B cell (primary cell): ENCODE results near the gene P2RX7. TPM values are rescaled to one million over a fixed set of nuclear protein-coding genes. Genes with fewer than 3 reads are reported as not detected.
A peak's percentile ranks its signal among the peaks of the same experiment; 100 is the strongest.
"Not testable (repeated sequence)": the region's sequence is repeated elsewhere in the genome, so short reads cannot be mapped to it uniquely, and the experiment has no call there.

Experiments used
- ATAC-seq: fragments of 200-7000 bp; cut with Tn5 transposase; one replicate; pipeline ENCODE4 v1.10.0; 2021; ENCODE audit warnings: low read depth, mild to moderate bottlenecking, moderate number of reproducible peaks, moderate library complexity
- CTCF ChIA-PET: fragments of 350-600 bp; sonication (Branson Sonifier 250); formaldehyde crosslinking; loops from one replicate; lab custom pipeline; 2021; ENCODE audit warnings: antibody characterized with exemption, inconsistent platforms; lab: Charles Lee
- POLR2A ChIA-PET: fragments of 350-600 bp; sonication (Branson Sonifier 250); formaldehyde crosslinking; loops from one replicate; lab custom pipeline; 2021; ENCODE audit warnings: antibody characterized with exemption; lab: Charles Lee
- DNase-seq: peaks from one replicate; pipeline ENCODE4 v3.0.0; 2013
- H2AFZ ChIP-seq: 2 replicates; pipeline ENCODE4 v1.6.1; 2012; ENCODE audit warnings: mild to moderate bottlenecking, low read depth, low read length; ENCODE audit not compliant: insufficient read depth, poor library complexity, severe bottlenecking
- H3K27ac ChIP-seq, 2 donors: 1 replicate in 1 of 2; 2 replicates in 1 of 2; pipeline ENCODE4 v1.5.1; 2012 to 2013; ENCODE audit warnings: low read length in 2 of 2, mild to moderate bottlenecking in 2 of 2, moderate library complexity in 1 of 2
- H3K27me3 ChIP-seq, 4 experiments: fragments of 200-600 bp in 1 of 4; sonication (generic) in 1 of 4; replicated peaks in 1 of 4; 1 replicate in 2 of 4; 2 replicates in 2 of 4; pipeline versions ENCODE4 v1.6.1 to v1.7.0; 2013 to 2016; ENCODE audit warnings: low read length in 3 of 4, mild to moderate bottlenecking in 2 of 4, mixed read lengths in 1 of 4, moderate library complexity in 1 of 4; ENCODE audit not compliant: insufficient read depth in 4 of 4, control insufficient read depth in 3 of 4; ENCODE audit errors: control extremely low read depth in 1 of 4
- H3K36me3 ChIP-seq, 2 experiments: replicated peaks in 1 of 2; 1 replicate in 1 of 2; 2 replicates in 1 of 2; pipeline versions ENCODE4 v1.6.1 to v1.7.1; 2013; ENCODE audit warnings: low read length in 1 of 2; ENCODE audit not compliant: insufficient read depth in 2 of 2, control insufficient read depth in 1 of 2; ENCODE audit errors: control extremely low read depth in 1 of 2, extremely low read depth in 1 of 2
- H3K4me1 ChIP-seq, 2 donors: fragments of 200-600 bp in 1 of 2; sonication (generic) in 1 of 2; 1 replicate in 1 of 2; 2 replicates in 1 of 2; pipeline versions ENCODE4 v1.5.1 to v1.6.1; 2013 to 2017; ENCODE audit warnings: low read length in 2 of 2; ENCODE audit not compliant: control insufficient read depth in 2 of 2, insufficient read depth in 2 of 2
- H3K4me2 ChIP-seq: replicated peaks from 2 replicates; pipeline ENCODE3; 2012; ENCODE audit warnings: mild to moderate bottlenecking, low read depth, low read length; ENCODE audit not compliant: poor library complexity, severe bottlenecking
- H3K4me3 ChIP-seq, 5 experiments: fragments of 200-600 bp in 1 of 5; sonication (generic) in 1 of 5; 1 replicate in 3 of 5; 2 replicates in 2 of 5; pipeline versions ENCODE4 v1.5.1 to v1.7.0; 2011 to 2016; ENCODE audit warnings: low read length in 4 of 5, mild to moderate bottlenecking in 4 of 5, low read depth in 2 of 5, control low read depth in 1 of 5, moderate library complexity in 1 of 5; ENCODE audit not compliant: insufficient read depth in 1 of 5; ENCODE audit errors: control extremely low read depth in 1 of 5, extremely low read depth in 1 of 5
- H3K79me2 ChIP-seq: fragments of 200-600 bp; sonication (generic); one replicate; pipeline ENCODE4 v1.6.0; 2016; ENCODE audit warnings: low read length; ENCODE audit not compliant: control insufficient read depth, insufficient read depth
- H3K9ac ChIP-seq: fragments of 200-600 bp; sonication (generic); 2 replicates; pipeline ENCODE4 v1.6.1; 2017; ENCODE audit warnings: mild to moderate bottlenecking, low read length, moderate library complexity
- H3K9me3 ChIP-seq, 3 donors: one replicate each; pipeline versions ENCODE4 v1.6.1 to v1.7.1; 2013; ENCODE audit warnings: low read length in 2 of 3; ENCODE audit not compliant: control insufficient read depth in 2 of 3, insufficient read depth in 1 of 3; ENCODE audit errors: control extremely low read depth in 1 of 3
- H4K20me1 ChIP-seq: 2 replicates; pipeline ENCODE4 v1.6.0; 2012; ENCODE audit warnings: mild to moderate bottlenecking, low read length; ENCODE audit not compliant: insufficient read depth, control insufficient read depth, poor library complexity, severe bottlenecking
- H3K27ac Mint-ChIP-seq: one replicate; pipeline ENCODE4 v1.8.0; 2021; ENCODE audit warnings: mixed read lengths
- H3K27me3 Mint-ChIP-seq: one replicate; pipeline ENCODE4 v1.8.0; 2021; ENCODE audit warnings: mixed read lengths
- H3K4me1 Mint-ChIP-seq: one replicate; pipeline ENCODE4 v1.8.0; 2021; ENCODE audit warnings: mixed read lengths
- H3K4me3 Mint-ChIP-seq: one replicate; pipeline ENCODE4 v1.8.0; 2021; ENCODE audit warnings: mixed read lengths
- H3K9me3 Mint-ChIP-seq: one replicate; pipeline ENCODE4 v1.8.0; 2022; ENCODE audit warnings: mixed read lengths; ENCODE audit not compliant: insufficient read depth
- EZH2 ChIP-seq: IDR thresholded peaks from 2 replicates; pipeline ENCODE4 v1.6.1; 2012; ENCODE audit warnings: borderline replicate concordance, low read depth, mild to moderate bottlenecking, moderate library complexity, low read length; ENCODE audit not compliant: insufficient read depth, poor library complexity, severe bottlenecking
- WGBS: methylation state at CpG from one replicate; pipeline ENCODE4 v1.1.5; 2013; ENCODE audit warnings: missing lambda C conversion rate; ENCODE audit not compliant: insufficient coverage; 5-methylcytosine and 5-hydroxymethylcytosine counted together
- intact Hi-C: fragments of 100-400 bp; cut with micrococcal nuclease; formaldehyde crosslinking; loops from one replicate; pipeline ENCODE4 v1.10.0; 2022
- polyA plus RNA-seq: library from polyadenylated mRNA; depleted of rRNA; stranded (reverse); fragments of >200 nt; gene quantifications from 2 replicates; pipeline ENCODE4 v1.2.3, GENCODE V29; 2012
- total RNA-seq, 2 donors: library from RNA; stranded (reverse); fragments of 120-200 nt in 1 of 2; gene quantifications; 1 replicate in 1 of 2; 2 replicates in 1 of 2; pipeline versions ENCODE4 v1.2.3 to v1.2.4, GENCODE V29; 2013 to 2022
- TF ChIP-seq, protein P1 (sequence below): fragments of 200-600 bp; IDR thresholded peaks from one replicate; pipeline ENCODE4 v1.8.0; 2022; ENCODE audit warnings: antibody characterized with exemption, mild to moderate bottlenecking

Gene P2RX7
- total and polyA plus RNA-seq, 2 donors (not counting 1 experiment from before 2014, with no cell fraction given): 5.3 to 6.3 TPM

DNA sequence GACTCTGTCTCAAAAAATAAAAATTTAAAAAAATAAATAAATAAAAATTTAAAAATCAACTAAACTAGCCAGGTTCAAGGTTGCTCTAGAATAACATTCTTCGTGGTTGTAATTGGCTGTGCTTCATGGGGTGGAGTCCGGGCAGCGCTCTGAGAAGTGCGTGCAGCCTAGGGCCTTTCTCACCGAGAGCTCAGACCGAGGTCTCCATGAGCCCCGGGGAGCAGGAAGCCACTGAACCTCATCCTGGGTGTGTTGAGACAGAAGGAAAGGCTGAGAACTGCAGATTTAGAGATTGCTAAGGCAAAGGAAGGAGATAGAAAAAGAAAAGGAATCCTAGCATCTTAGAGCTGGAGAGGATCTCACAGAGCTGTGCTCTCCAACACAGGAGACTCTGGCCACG, 91.9 kb downstream of the P2RX7 start:
- no peak overlapping the region for H3K27ac ChIP-seq
- peaks cover 0 to 16% of the 10 kb centered on the region in 2 experiments for H3K36me3 ChIP-seq
- H4K20me1 ChIP-seq: no peaks in the 10 kb centered on the region
- 51% methylated on average over 8 of the region's 8 CpGs for WGBS
- Mint-ChIP-seq H3K27ac (peak overlapping the region; percentile 65), H3K9me3 (no peaks in the 10 kb centered on the region), H3K27me3 (no peaks in the 10 kb centered on the region), H3K4me3 (peak overlapping the region; percentile 49), H3K4me1 (peaks cover 30% of the 10 kb centered on the region)
- ATAC-seq (no peak), DNase-seq (no peak)
- no peak overlapping the region for H3K4me3 ChIP-seq
- H3K79me2 ChIP-seq: no peaks in the 10 kb centered on the region
- TF ChIP-seq, protein P1, sequence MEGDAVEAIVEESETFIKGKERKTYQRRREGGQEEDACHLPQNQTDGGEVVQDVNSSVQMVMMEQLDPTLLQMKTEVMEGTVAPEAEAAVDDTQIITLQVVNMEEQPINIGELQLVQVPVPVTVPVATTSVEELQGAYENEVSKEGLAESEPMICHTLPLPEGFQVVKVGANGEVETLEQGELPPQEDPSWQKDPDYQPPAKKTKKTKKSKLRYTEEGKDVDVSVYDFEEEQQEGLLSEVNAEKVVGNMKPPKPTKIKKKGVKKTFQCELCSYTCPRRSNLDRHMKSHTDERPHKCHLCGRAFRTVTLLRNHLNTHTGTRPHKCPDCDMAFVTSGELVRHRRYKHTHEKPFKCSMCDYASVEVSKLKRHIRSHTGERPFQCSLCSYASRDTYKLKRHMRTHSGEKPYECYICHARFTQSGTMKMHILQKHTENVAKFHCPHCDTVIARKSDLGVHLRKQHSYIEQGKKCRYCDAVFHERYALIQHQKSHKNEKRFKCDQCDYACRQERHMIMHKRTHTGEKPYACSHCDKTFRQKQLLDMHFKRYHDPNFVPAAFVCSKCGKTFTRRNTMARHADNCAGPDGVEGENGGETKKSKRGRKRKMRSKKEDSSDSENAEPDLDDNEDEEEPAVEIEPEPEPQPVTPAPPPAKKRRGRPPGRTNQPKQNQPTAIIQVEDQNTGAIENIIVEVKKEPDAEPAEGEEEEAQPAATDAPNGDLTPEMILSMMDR: no peak
- no peak for TF ChIP-seq EZH2
- peaks cover 17 to 31% of the 10 kb centered on the region in 2 donors for H3K4me1 ChIP-seq
- intact Hi-C loops: no loop called here
- no peak overlapping the region for H3K4me2 ChIP-seq
- CTCF ChIA-PET: interaction anchor here (0.7 to 1.9 kb wide), 3 partner anchors 128 to 642 kb away, joined by 3 to 5 read pairs (median 3); no protein-coding TSS in a partner anchor
- no peaks in the 10 kb centered on the region for H3K9me3 ChIP-seq
- H2AFZ ChIP-seq: no peak overlapping the region
- POLR2A ChIA-PET: no interaction called here
- no peak overlapping the region for H3K9ac ChIP-seq
- H3K27me3 ChIP-seq: no peaks in the 10 kb centered on the region

DNA sequence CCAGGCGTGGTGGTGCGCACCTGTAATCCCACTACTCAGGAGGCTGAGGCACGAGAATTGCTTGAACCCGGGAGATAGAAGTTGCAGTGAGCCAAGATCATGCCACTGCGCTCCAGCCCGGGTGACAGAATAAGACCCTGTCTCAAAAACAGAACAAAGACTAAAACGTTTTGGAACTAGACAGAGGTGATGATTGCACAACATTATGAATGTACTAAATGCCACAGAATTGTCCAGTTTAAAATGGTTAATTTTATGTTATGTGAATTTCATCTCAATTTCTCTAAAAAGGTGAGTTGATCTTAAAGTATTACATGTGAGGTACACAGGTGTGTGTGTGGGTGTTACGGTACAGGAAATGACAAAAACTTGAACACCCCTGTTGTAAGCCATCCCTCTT, 93.7 kb downstream of the P2RX7 start:
- 81% methylated on average over 5 of the region's 8 CpGs for WGBS
- Histone ChIP-seq H3K9me3 (no peaks in the 10 kb centered on the region), H3K27ac (no peak overlapping the region), H2AFZ (no peak overlapping the region), H3K4me2 (no peak overlapping the region), H3K4me3 (no peak overlapping the region), H4K20me1 (no peaks in the 10 kb centered on the region), H3K27me3 (no peaks in the 10 kb centered on the region), H3K36me3 (peaks cover 0 to 16% of the 10 kb centered on the region in 2 experiments), H3K79me2 (no peaks in the 10 kb centered on the region), H3K4me1 (peaks cover 17 to 31% of the 10 kb centered on the region in 2 donors), H3K9ac (no peak overlapping the region)
- ATAC-seq (no peak), DNase-seq (no peak)
- POLR2A ChIA-PET: no interaction called here
- H3K27ac Mint-ChIP-seq: no peak overlapping the region
- H3K9me3 Mint-ChIP-seq: no peaks in the 10 kb centered on the region
- peaks cover 34% of the 10 kb centered on the region for H3K4me1 Mint-ChIP-seq
- intact Hi-C loops: no loop called here
- TF ChIP-seq, protein P1: no peak
- no peak for TF ChIP-seq EZH2
- CTCF ChIA-PET: no interaction called here
- H3K27me3 Mint-ChIP-seq: no peaks in the 10 kb centered on the region
- no peak overlapping the region for H3K4me3 Mint-ChIP-seq

DNA sequence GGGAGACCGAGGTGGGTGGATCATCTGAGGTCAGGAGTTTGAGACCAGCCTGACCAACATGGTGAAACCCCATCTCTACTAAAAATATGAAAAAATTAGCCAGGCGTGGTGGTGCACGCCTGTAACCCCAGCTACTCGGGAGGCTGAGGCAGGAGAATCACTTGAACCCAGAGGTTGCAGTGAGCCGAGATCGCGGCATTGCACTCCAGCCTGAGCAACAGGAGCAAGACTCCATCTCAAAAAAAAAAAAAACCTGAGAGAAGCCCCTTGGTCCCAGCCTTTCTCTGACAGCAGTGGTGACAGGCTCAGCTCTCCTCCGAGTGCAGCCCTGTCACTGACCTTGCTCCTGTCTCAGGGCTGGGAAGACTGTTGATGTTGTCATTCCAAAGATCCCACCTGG, 94.2 kb downstream of the P2RX7 start:
- peak overlapping the region; percentile 19 for H3K4me2 ChIP-seq
- H3K4me1 ChIP-seq: peaks cover 17 to 31% of the 10 kb centered on the region in 2 donors
- POLR2A ChIA-PET, CTCF ChIA-PET, H3K27ac ChIP-seq, H3K27me3 Mint-ChIP-seq, H3K4me3 ChIP-seq, intact Hi-C loops, H3K9ac ChIP-seq, DNase-seq, H3K27me3 ChIP-seq, H3K9me3 Mint-ChIP-seq, H3K9me3 ChIP-seq, H4K20me1 ChIP-seq, ATAC-seq, H3K79me2 ChIP-seq, H3K27ac Mint-ChIP-seq, H2AFZ ChIP-seq: not testable (repeated sequence)
- peaks cover 32% of the 10 kb centered on the region for H3K4me1 Mint-ChIP-seq
- peak overlapping the region; percentile 23 for H3K4me3 Mint-ChIP-seq
- H3K36me3 ChIP-seq: peaks cover 0 to 14% of the 10 kb centered on the region in 2 experiments
- WGBS: 91% methylated on average over 7 of the region's 8 CpGs
